Activated T-helper 1 cell treated with anti-CD3 and anti-CD28 coated beads, Interleukin-2, amount 50 U/mL, for 16 hours (primary cell): Measurements from ENCODE around the gene LRFN4.
A peak's percentile ranks its signal among the peaks of the same experiment; 100 is the strongest.

Experiments used
- DNase-seq, 2 donors: peaks; one replicate each; pipeline ENCODE4 v3.0.0-alpha.2; 2020; ENCODE audit warnings: low read depth in 1 of 2, low spot score in 1 of 2

Gene LRFN4

GRCh38 chr11:66857927-66858185 lies 992 bp downstream of the LRFN4 start:
- DNase-seq, result no peak

- DNase-seq, result no peak
These were observed 1.5 kb downstream of the LRFN4 start for GRCh38 chr11:66858186-66858938.

- no peak for DNase-seq
These were observed 2.2 kb downstream of the LRFN4 start for GRCh38 chr11:66858939-66859685.

GRCh38 chr11:66859686-66860448 lies 3.0 kb downstream of the LRFN4 start:
- DNase-seq, result no peak

- no peak for DNase-seq
These were observed 3.6 kb downstream of the LRFN4 start for GRCh38 chr11:66860449-66860831.

- DNase-seq, result no peak
These were observed 4.3 kb downstream of the LRFN4 start for GRCh38 chr11:66861038-66861773.

- no peak for DNase-seq
These were observed 5.1 kb downstream of the LRFN4 start for GRCh38 chr11:66861774-66862558.

GRCh38 chr11:66862559-66863037 lies 5.7 kb downstream of the LRFN4 start:
- no peak for DNase-seq

- DNase-seq, result no peak
These were observed 6.7 kb downstream of the LRFN4 start for GRCh38 chr11:66863428-66864125.

- DNase-seq, result no peak
These were observed 7.5 kb downstream of the LRFN4 start for GRCh38 chr11:66864172-66864901.

- no peak for DNase-seq
These were observed 8.2 kb downstream of the LRFN4 start for GRCh38 chr11:66864924-66865697.

GRCh38 chr11:66866007-66866406 lies 9.1 kb downstream of the LRFN4 start:
- no peak for DNase-seq

- no peak for DNase-seq
These were observed 9.7 kb downstream of the LRFN4 start for GRCh38 chr11:66866511-66866986.

GRCh38 chr11:66867425-66868040 lies 10.7 kb downstream of the LRFN4 start:
- DNase-seq, result no peak

GRCh38 chr11:66868082-66868725 lies 11.3 kb downstream of the LRFN4 start:
- DNase-seq, result no peak

GRCh38 chr11:66868726-66869566 lies 12.1 kb downstream of the LRFN4 start:
- peak; percentile 65 to 67 for DNase-seq

GRCh38 chr11:66869567-66869870 lies 12.7 kb downstream of the LRFN4 start:
- no peak for DNase-seq
